Adipocyte (in vitro differentiated cells): ENCODE measurements around the gene GPR39.
A peak's percentile ranks its signal among the peaks of the same experiment; 100 is the strongest.

ENCODE experiments used
- DNase-seq: peaks from one replicate; pipeline ENCODE4 v3.0.0-alpha.2; 2015; ENCODE audit warnings: low read depth
- H3K27me3 ChIP-seq: replicated peaks from 2 replicates; pipeline ENCODE4 v1.7.0; 2013; ENCODE audit warnings: mild to moderate bottlenecking, low read length, moderate library complexity; ENCODE audit not compliant: control insufficient read depth, insufficient read depth
- H3K36me3 ChIP-seq: 2 replicates; pipeline ENCODE4 v1.7.0; 2013; ENCODE audit warnings: low read length, mild to moderate bottlenecking, moderate library complexity; ENCODE audit not compliant: control insufficient read depth, insufficient read depth, severe bottlenecking
- H3K4me1 ChIP-seq: 2 replicates; pipeline ENCODE4 v1.7.0; 2013; ENCODE audit warnings: mild to moderate bottlenecking, low read length, moderate library complexity; ENCODE audit not compliant: control insufficient read depth, insufficient read depth
- H3K4me3 ChIP-seq: 2 replicates; pipeline ENCODE4 v1.7.0; 2013; ENCODE audit warnings: mild to moderate bottlenecking, low read length, moderate library complexity
- H3K9ac ChIP-seq: 2 replicates; pipeline ENCODE4 v1.7.0; 2013; ENCODE audit warnings: mild to moderate bottlenecking, low read length, moderate library complexity
- H3K9me3 ChIP-seq: 2 replicates; pipeline ENCODE4 v1.7.0; 2013; ENCODE audit warnings: mild to moderate bottlenecking, low read length, moderate library complexity; ENCODE audit not compliant: control insufficient read depth

The GPR39 gene

GRCh38 chr2:132627536-132627935 lies 210.9 kb downstream of the GPR39 start:
- Histone ChIP-seq H3K36me3 (no peaks in the 10 kb centered on the region), H3K27me3 (no peaks in the 10 kb centered on the region), H3K4me1 (peaks cover 27% of the 10 kb centered on the region), H3K4me3 (no peak overlapping the region), H3K9ac (no peak overlapping the region), H3K9me3 (no peaks in the 10 kb centered on the region)
- DNase-seq, result peak; percentile 18

- no peaks in the 10 kb centered on the region for H3K36me3 ChIP-seq
- H3K27me3 ChIP-seq, result no peaks in the 10 kb centered on the region
- no peak overlapping the region for H3K4me3 ChIP-seq
- H3K9ac ChIP-seq, result no peak overlapping the region
- peaks cover 12% of the 10 kb centered on the region for H3K4me1 ChIP-seq
- no peaks in the 10 kb centered on the region for H3K9me3 ChIP-seq
- DNase-seq, result peak; percentile 45
These were observed 215.5 kb downstream of the GPR39 start for GRCh38 chr2:132632000-132632649.

GRCh38 chr2:132633635-132634034 lies 217.0 kb downstream of the GPR39 start:
- no peak for DNase-seq
- no peak overlapping the region for H3K9ac ChIP-seq
- H3K36me3 ChIP-seq, result no peaks in the 10 kb centered on the region
- H3K4me3 ChIP-seq, result no peak overlapping the region
- no peaks in the 10 kb centered on the region for H3K27me3 ChIP-seq
- peaks cover 7% of the 10 kb centered on the region for H3K4me1 ChIP-seq
- H3K9me3 ChIP-seq, result no peaks in the 10 kb centered on the region

- H3K36me3 ChIP-seq, result no peaks in the 10 kb centered on the region
- no peaks in the 10 kb centered on the region for H3K9me3 ChIP-seq
- no peak for DNase-seq
- no peak overlapping the region for H3K9ac ChIP-seq
- no peaks in the 10 kb centered on the region for H3K27me3 ChIP-seq
- peaks cover 13% of the 10 kb centered on the region for H3K4me1 ChIP-seq
- H3K4me3 ChIP-seq, result no peak overlapping the region
These were observed 219.7 kb downstream of the GPR39 start for GRCh38 chr2:132636346-132636745.

DNA sequence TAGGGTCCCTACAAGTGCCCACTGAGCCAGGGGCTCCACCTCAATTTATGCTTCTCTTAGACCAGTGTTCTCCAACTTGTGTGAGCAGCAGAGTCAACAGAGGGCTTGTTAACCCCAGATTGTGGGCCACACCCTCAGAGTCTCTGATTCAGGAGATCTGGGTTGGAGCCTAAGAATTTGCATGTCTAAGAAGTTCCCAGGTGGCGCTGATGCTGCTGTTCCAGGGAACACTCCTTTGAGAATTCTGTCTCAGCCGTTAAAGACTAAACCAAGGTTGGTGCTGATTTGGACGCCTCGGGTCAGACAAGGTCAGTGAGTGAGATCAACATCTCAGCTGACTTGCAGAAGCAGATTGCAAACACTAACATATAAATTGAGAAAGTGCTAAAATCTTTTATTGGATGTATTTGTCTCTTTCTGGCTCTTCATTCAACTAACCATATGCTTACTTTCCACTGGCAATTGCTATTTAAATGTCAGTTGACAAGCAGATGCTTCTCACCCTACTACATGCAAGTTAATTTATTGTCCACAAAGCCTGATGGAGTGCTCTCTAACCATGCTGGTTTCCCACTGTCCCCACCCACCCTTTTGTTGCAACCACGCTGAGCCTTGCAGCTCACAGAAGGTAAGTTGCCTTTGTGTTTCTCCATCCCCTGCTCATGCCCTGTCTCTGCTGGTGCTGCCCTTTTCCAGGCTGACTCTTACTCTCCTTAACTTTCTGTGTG lies 221.9 kb downstream of the GPR39 start:
- no peak for DNase-seq
- no peaks in the 10 kb centered on the region for H3K36me3 ChIP-seq
- no peak overlapping the region for H3K9ac ChIP-seq
- peaks cover 6% of the 10 kb centered on the region for H3K4me1 ChIP-seq
- H3K27me3 ChIP-seq, result no peaks in the 10 kb centered on the region
- no peaks in the 10 kb centered on the region for H3K9me3 ChIP-seq
- H3K4me3 ChIP-seq, result no peak overlapping the region

- DNase-seq, result no peak
- H3K27me3 ChIP-seq, result no peaks in the 10 kb centered on the region
- no peaks in the 10 kb centered on the region for H3K9me3 ChIP-seq
- H3K4me3 ChIP-seq, result no peak overlapping the region
- H3K36me3 ChIP-seq, result no peaks in the 10 kb centered on the region
- H3K9ac ChIP-seq, result no peak overlapping the region
- peaks cover 6% of the 10 kb centered on the region for H3K4me1 ChIP-seq
These were observed 223.5 kb downstream of the GPR39 start for GRCh38 chr2:132640116-132640515.

DNA sequence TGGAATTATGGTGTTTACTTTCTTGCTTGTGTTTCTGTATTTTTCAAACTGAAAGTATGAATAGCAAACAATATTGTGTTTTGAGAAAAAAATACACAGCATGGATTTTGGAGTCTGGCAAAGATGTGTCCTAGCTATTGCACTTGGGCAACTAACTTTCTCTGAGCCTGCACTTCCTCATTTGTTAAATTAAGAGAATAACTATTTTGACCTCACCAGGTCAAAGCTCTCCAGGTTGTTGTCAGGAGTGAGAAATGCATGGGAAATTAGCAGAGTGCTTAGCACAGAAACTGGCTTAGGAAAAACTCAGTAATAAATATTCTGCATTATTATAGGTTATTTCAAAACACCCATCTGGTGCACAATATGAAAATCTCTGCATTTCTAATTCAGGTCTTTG lies 225.2 kb downstream of the GPR39 start:
- peaks cover 6% of the 10 kb centered on the region for H3K4me1 ChIP-seq
- H3K36me3 ChIP-seq, result no peaks in the 10 kb centered on the region
- no peaks in the 10 kb centered on the region for H3K27me3 ChIP-seq
- no peak for DNase-seq
- H3K4me3 ChIP-seq, result no peak overlapping the region
- no peaks in the 10 kb centered on the region for H3K9me3 ChIP-seq
- H3K9ac ChIP-seq, result no peak overlapping the region

DNA sequence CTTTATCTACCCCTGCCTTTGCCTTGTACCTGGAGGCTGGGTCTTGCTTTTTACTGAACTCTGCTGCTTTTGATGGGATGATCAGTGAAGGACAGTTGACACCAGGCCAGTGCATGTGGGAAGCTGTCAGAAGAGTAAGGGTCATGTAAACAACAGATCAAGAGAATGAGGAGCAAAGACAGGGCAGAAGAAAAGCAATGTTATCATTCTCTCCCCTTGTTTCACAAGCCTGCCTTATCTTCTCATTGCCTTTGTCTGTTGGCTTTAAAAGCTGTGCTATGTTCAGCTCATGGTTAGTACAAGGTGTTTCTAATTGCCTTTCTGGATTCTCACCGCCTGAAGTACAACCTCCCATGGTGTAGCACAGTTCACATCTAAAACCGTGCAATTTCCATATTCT lies 225.8 kb downstream of the GPR39 start:
- no peak for DNase-seq

DNA sequence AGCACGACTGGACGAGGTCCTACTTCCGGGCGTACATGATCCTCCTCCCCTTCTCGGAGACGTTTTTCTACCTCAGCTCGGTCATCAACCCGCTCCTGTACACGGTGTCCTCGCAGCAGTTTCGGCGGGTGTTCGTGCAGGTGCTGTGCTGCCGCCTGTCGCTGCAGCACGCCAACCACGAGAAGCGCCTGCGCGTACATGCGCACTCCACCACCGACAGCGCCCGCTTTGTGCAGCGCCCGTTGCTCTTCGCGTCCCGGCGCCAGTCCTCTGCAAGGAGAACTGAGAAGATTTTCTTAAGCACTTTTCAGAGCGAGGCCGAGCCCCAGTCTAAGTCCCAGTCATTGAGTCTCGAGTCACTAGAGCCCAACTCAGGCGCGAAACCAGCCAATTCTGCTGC lies 228.6 kb downstream of the GPR39 start:
- Histone ChIP-seq H3K4me1 (peaks cover 2% of the 10 kb centered on the region), H3K4me3 (peak overlapping the region; percentile 39), H3K36me3 (no peaks in the 10 kb centered on the region), H3K9ac (no peak overlapping the region), H3K9me3 (no peaks in the 10 kb centered on the region), H3K27me3 (no peaks in the 10 kb centered on the region)
- no peak for DNase-seq

More for the DNA sequence above, 225.8 kb downstream of the GPR39 start:
- Histone ChIP-seq H3K4me1 (peaks cover 6% of the 10 kb centered on the region), H3K9me3 (no peaks in the 10 kb centered on the region), H3K27me3 (no peaks in the 10 kb centered on the region), H3K9ac (no peak overlapping the region), H3K36me3 (no peaks in the 10 kb centered on the region), H3K4me3 (no peak overlapping the region)

GRCh38 chr2:132645722-132646539 lies 229.3 kb downstream of the GPR39 start:
- no peaks in the 10 kb centered on the region for H3K9me3 ChIP-seq
- no peak for DNase-seq
- no peak overlapping the region for H3K4me3 ChIP-seq
- no peaks in the 10 kb centered on the region for H3K36me3 ChIP-seq
- H3K9ac ChIP-seq, result no peak overlapping the region
- no peaks in the 10 kb centered on the region for H3K27me3 ChIP-seq
- no peaks in the 10 kb centered on the region for H3K4me1 ChIP-seq

DNA sequence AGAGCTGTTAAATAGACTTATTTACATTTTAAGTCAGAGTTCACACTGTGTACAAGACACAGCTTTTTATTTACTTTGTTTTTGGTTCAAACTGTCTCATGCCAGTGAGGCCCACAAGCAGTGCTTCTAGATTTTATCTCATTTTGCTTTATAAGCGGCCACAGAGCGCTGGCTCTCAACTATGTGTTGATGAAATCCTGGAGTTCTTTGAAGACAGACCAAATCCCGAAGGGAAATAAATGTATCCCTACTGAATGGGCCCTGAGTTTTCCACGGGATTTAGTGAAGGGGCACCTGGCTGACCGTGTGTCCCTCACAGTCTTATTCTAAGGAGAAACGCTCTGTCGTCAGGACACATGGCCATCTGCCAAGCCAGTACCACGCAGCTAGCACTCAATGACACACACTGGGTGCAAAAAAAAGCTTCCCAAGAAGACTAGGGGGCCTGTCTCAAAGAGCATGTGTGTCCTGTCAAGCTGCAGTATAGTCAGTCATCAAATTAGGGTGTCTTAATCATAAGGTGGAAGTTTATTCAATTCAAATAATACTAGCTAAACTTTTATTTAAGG lies 230.0 kb downstream of the GPR39 start:
- no peaks in the 10 kb centered on the region for H3K27me3 ChIP-seq
- H3K36me3 ChIP-seq, result no peaks in the 10 kb centered on the region
- no peak for DNase-seq
- H3K4me3 ChIP-seq, result no peak overlapping the region
- H3K4me1 ChIP-seq, result no peaks in the 10 kb centered on the region
- H3K9me3 ChIP-seq, result no peaks in the 10 kb centered on the region
- H3K9ac ChIP-seq, result no peak overlapping the region
